ENCODE measurements around the gene TSEN15. TPM values are rescaled to one million over a fixed set of nuclear protein-coding genes. Genes with fewer than 3 reads are reported as not detected.

TSEN15 gene
- total and polyA plus RNA-seq, 2 of the 13 experiments (the other 11 are each of a cell fraction or from before 2014, with no cell fraction given) = 25.6 to 35.8 TPM

DNA sequence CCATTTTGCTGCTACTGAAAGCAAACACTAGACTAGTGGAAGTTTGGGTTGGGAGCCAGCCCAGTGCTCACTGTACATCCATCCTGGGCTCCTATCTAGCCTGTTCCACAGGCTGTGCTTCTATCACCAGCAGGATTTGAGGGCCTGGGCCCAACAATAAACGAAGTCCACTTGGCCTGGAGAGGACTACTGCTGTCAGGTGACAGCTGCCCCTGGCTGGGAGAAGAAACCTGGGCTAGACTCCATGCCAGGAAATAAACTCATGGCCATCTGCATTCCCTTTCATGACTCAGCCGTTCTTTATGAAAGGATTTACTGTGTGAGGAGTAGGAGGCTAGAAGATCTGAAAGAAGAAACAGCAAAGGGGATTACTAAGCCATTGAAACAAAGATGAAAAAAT is 49.5 kb upstream of the TSEN15 start (continued):
- TF ChIP-seq ZNF724P (CRISPR knock-in tag; IDR thresholded peaks at IDR 0.05; ENCODE audit: borderline replicate concordance) (no peak), SOX5 (CRISPR knock-in tag; IDR thresholded peaks at IDR 0.05; ENCODE audit: borderline replicate concordance) (peak; percentile 69; the same call in 1 of the 2 replicates), ZNF547 (CRISPR knock-in tag; IDR thresholded peaks at IDR 0.05) (no peak), ZNF577 (CRISPR knock-in tag; IDR thresholded peaks at IDR 0.05; ENCODE audit: borderline replicate concordance, low read depth) (no peak), SALL2 (CRISPR knock-in tag; IDR thresholded peaks at IDR 0.05) (no peak), ZNF749 (CRISPR knock-in tag; IDR thresholded peaks at IDR 0.05; ENCODE audit: borderline replicate concordance) (no peak), ZNF343 (CRISPR knock-in tag; IDR thresholded peaks at IDR 0.05) (no peak), DPF2 (CRISPR knock-in tag; IDR thresholded peaks at IDR 0.05; ENCODE audit: borderline replicate concordance, low read depth) (no peak), MED1 (CRISPR knock-in tag; IDR thresholded peaks at IDR 0.05) (peak; percentile 70), ZNF451 (CRISPR knock-in tag; IDR thresholded peaks at IDR 0.05) (no peak), SUZ12 (IDR thresholded peaks at IDR 0.05; ENCODE audit: low read depth, low read length) (no peak), POLR2G (IDR thresholded peaks at IDR 0.05; ENCODE audit: low read depth, low read length) (peak; percentile 44; the same call in 1 of the 2 replicates), REL (CRISPR knock-in tag; conservative IDR thresholded peaks at IDR 0.05) (no peak), DMAP1 (CRISPR knock-in tag; IDR thresholded peaks at IDR 0.05) (no peak), PHF8 (CRISPR knock-in tag; IDR thresholded peaks at IDR 0.05) (peak; percentile 29; the same call in 1 of the 2 replicates), SMAD3 (CRISPR knock-in tag; IDR thresholded peaks at IDR 0.05) (peak; percentile 20; the same call in 1 of the 2 replicates), FOXK2 (IDR thresholded peaks at IDR 0.05) (no peak), ZNF652 (CRISPR knock-in tag; IDR thresholded peaks at IDR 0.05; ENCODE audit: borderline replicate concordance, low read depth) (no peak)
- TF ChIP-seq, protein P1, sequence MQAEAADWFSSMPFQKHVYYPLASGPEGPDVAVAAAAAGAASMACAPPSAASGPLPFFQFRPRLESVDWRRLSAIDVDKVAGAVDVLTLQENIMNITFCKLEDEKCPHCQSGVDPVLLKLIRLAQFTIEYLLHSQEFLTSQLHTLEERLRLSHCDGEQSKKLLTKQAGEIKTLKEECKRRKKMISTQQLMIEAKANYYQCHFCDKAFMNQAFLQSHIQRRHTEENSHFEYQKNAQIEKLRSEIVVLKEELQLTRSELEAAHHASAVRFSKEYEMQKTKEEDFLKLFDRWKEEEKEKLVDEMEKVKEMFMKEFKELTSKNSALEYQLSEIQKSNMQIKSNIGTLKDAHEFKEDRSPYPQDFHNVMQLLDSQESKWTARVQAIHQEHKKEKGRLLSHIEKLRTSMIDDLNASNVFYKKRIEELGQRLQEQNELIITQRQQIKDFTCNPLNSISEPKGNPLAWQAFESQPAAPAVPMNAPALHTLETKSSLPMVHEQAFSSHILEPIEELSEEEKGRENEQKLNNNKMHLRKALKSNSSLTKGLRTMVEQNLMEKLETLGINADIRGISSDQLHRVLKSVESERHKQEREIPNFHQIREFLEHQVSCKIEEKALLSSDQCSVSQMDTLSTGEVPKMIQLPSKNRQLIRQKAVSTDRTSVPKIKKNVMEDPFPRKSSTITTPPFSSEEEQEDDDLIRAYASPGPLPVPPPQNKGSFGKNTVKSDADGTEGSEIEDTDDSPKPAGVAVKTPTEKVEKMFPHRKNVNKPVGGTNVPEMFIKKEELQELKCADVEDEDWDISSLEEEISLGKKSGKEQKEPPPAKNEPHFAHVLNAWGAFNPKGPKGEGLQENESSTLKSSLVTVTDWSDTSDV (CRISPR knock-in tag; IDR thresholded peaks at IDR 0.05) = no peak
- TF ChIP-seq, protein P2, sequence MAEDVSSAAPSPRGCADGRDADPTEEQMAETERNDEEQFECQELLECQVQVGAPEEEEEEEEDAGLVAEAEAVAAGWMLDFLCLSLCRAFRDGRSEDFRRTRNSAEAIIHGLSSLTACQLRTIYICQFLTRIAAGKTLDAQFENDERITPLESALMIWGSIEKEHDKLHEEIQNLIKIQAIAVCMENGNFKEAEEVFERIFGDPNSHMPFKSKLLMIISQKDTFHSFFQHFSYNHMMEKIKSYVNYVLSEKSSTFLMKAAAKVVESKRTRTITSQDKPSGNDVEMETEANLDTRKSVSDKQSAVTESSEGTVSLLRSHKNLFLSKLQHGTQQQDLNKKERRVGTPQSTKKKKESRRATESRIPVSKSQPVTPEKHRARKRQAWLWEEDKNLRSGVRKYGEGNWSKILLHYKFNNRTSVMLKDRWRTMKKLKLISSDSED (CRISPR knock-in tag; IDR thresholded peaks at IDR 0.05) = no peak
- TF ChIP-seq, protein P3, sequence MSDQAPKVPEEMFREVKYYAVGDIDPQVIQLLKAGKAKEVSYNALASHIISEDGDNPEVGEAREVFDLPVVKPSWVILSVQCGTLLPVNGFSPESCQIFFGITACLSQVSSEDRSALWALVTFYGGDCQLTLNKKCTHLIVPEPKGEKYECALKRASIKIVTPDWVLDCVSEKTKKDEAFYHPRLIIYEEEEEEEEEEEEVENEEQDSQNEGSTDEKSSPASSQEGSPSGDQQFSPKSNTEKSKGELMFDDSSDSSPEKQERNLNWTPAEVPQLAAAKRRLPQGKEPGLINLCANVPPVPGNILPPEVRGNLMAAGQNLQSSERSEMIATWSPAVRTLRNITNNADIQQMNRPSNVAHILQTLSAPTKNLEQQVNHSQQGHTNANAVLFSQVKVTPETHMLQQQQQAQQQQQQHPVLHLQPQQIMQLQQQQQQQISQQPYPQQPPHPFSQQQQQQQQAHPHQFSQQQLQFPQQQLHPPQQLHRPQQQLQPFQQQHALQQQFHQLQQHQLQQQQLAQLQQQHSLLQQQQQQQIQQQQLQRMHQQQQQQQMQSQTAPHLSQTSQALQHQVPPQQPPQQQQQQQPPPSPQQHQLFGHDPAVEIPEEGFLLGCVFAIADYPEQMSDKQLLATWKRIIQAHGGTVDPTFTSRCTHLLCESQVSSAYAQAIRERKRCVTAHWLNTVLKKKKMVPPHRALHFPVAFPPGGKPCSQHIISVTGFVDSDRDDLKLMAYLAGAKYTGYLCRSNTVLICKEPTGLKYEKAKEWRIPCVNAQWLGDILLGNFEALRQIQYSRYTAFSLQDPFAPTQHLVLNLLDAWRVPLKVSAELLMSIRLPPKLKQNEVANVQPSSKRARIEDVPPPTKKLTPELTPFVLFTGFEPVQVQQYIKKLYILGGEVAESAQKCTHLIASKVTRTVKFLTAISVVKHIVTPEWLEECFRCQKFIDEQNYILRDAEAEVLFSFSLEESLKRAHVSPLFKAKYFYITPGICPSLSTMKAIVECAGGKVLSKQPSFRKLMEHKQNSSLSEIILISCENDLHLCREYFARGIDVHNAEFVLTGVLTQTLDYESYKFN (CRISPR knock-in tag; conservative IDR thresholded peaks at IDR 0.05) = 0 out of 2 replicates have a peak, but pooled peaks have one; percentile 27
- TF ChIP-seq, protein P4, sequence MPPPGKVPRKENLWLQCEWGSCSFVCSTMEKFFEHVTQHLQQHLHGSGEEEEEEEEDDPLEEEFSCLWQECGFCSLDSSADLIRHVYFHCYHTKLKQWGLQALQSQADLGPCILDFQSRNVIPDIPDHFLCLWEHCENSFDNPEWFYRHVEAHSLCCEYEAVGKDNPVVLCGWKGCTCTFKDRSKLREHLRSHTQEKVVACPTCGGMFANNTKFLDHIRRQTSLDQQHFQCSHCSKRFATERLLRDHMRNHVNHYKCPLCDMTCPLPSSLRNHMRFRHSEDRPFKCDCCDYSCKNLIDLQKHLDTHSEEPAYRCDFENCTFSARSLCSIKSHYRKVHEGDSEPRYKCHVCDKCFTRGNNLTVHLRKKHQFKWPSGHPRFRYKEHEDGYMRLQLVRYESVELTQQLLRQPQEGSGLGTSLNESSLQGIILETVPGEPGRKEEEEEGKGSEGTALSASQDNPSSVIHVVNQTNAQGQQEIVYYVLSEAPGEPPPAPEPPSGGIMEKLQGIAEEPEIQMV (CRISPR knock-in tag; IDR thresholded peaks at IDR 0.05; ENCODE audit: low read depth) = no peak

Data from HepG2 (cell line).